Endothelial cell of umbilical vein (primary cell): ENCODE results near the gene INPP5A. TPM values are rescaled to one million over a fixed set of nuclear protein-coding genes. Genes with fewer than 3 reads are reported as not detected.

Experiments used
- BruUV-seq: library from RNA; stranded (reverse); fragments of 400-500 nt; replicated peaks from 2 replicates; lab custom pipeline; 2021; lab: Mats Ljungman, UMichigan
- CTCF ChIA-PET: fragments of 300-600, 350-600 bp; sonication (Branson Sonifier 250); formaldehyde crosslinking; loops from one replicate; lab custom pipeline; 2021; ENCODE audit warnings: antibody characterized with exemption, inconsistent platforms; lab: Charles Lee
- POLR2A ChIA-PET: fragments of 300-600, 350-600 bp; sonication (Branson Sonifier 250); formaldehyde crosslinking; loops from one replicate; lab custom pipeline; 2021; ENCODE audit warnings: antibody characterized with exemption, inconsistent platforms; lab: Charles Lee
- DNase-seq: peaks from one replicate; pipeline ENCODE4 v3.0.0-alpha.2; 2011; ENCODE audit warnings: low read depth, low spot score
- FAIRE-seq: peaks from 2 replicates; lab custom pipeline; 2011; peaks lifted over from hg19 to GRCh38; lab: Jason Lieb, UNC
- H2AFZ ChIP-seq: 2 replicates; pipeline ENCODE4 v1.6.0; 2012; ENCODE audit warnings: low read depth, low read length, control low read depth, inconsistent platforms
- H3K27ac ChIP-seq: 2 replicates; pipeline ENCODE4 v1.5.1; 2011; ENCODE audit warnings: low read depth, mild to moderate bottlenecking, control low read depth, low read length, moderate library complexity; ENCODE audit not compliant: insufficient read depth
- H3K27me3 ChIP-seq, 2 experiments: 2 replicates each; pipeline versions ENCODE4 v1.6.0 to v1.6.1; 2011; ENCODE audit warnings: low read length in 2 of 2, mixed read lengths in 1 of 2; ENCODE audit not compliant: control insufficient read depth in 2 of 2, insufficient read depth in 2 of 2
- H3K36me3 ChIP-seq, 2 experiments: 2 replicates in 1 of 2; 3 replicates in 1 of 2; pipeline ENCODE4 v1.5.1; 2011; ENCODE audit warnings: low read length in 2 of 2, mild to moderate bottlenecking in 1 of 2, moderate library complexity in 1 of 2; ENCODE audit not compliant: control insufficient read depth in 2 of 2, insufficient read depth in 2 of 2; ENCODE audit errors: extremely low read depth in 1 of 2
- H3K4me1 ChIP-seq: 3 replicates; pipeline ENCODE4 v1.5.1; 2011; ENCODE audit warnings: mild to moderate bottlenecking, low read length; ENCODE audit not compliant: control insufficient read depth, insufficient read depth; ENCODE audit errors: extremely low read depth
- H3K4me2 ChIP-seq: 2 replicates; pipeline ENCODE4 v1.6.1; 2011; ENCODE audit warnings: low read length, control low read depth, mixed read lengths; ENCODE audit not compliant: insufficient read depth
- H3K4me3 ChIP-seq, 3 experiments: fragments of 200-600 bp in 1 of 3; sonication (generic), shearing (Covaris generic) in 1 of 3; replicated peaks in 1 of 3; 2 replicates each; pipeline ENCODE4 v1.5.1; 2011 to 2016; ENCODE audit warnings: control low read depth in 3 of 3, low read length in 3 of 3, mild to moderate bottlenecking in 2 of 3, inconsistent platforms in 1 of 3, low read depth in 1 of 3, moderate library complexity in 1 of 3; ENCODE audit not compliant: insufficient read depth in 1 of 3
- H3K79me2 ChIP-seq: 2 replicates; pipeline ENCODE4 v1.6.0; 2012; ENCODE audit warnings: low read length, inconsistent platforms; ENCODE audit not compliant: control insufficient read depth, insufficient read depth
- H3K9ac ChIP-seq: replicated peaks from 2 replicates; pipeline ENCODE3; 2011; ENCODE audit warnings: low read length, control low read depth; ENCODE audit not compliant: insufficient read depth; ENCODE audit errors: extremely low read depth
- H3K9me1 ChIP-seq: replicated peaks from 3 replicates; pipeline ENCODE4 v1.6.0; 2011; ENCODE audit warnings: mild to moderate bottlenecking, low read length; ENCODE audit not compliant: control insufficient read depth, insufficient read depth; ENCODE audit errors: extremely low read depth
- H3K9me3 ChIP-seq: replicated peaks from 2 replicates; pipeline ENCODE4 v1.5.1; 2012; ENCODE audit warnings: low read length, inconsistent platforms; ENCODE audit not compliant: control insufficient read depth, insufficient read depth
- H4K20me1 ChIP-seq: replicated peaks from 2 replicates; pipeline ENCODE3; 2011; ENCODE audit warnings: mild to moderate bottlenecking, low read length; ENCODE audit not compliant: control insufficient read depth, insufficient read depth; ENCODE audit errors: extremely low read depth
- CTCF ChIP-seq, 2 donors: IDR thresholded peaks; 1 replicate in 1 of 2; 2 replicates in 1 of 2; pipeline ENCODE4 v1.5.1; 2011; ENCODE audit warnings: low read length in 2 of 2, mild to moderate bottlenecking in 2 of 2, moderate library complexity in 2 of 2, control low read depth in 1 of 2, inconsistent platforms in 1 of 2, low read depth in 1 of 2; ENCODE audit not compliant: insufficient read depth in 1 of 2; ENCODE audit errors: extremely low read depth in 1 of 2
- EZH2 ChIP-seq: IDR thresholded peaks from 2 replicates; pipeline ENCODE4 v1.6.1; 2012; ENCODE audit warnings: borderline replicate concordance, low read depth, mild to moderate bottlenecking, moderate library complexity, low read length, inconsistent platforms; ENCODE audit not compliant: severe bottlenecking
- FOS ChIP-seq: IDR thresholded peaks from 2 replicates; pipeline ENCODE4 v1.6.1; 2011; ENCODE audit warnings: mild to moderate bottlenecking, low read length, moderate library complexity, borderline replicate concordance; ENCODE audit not compliant: insufficient read depth
- GATA2 ChIP-seq: IDR thresholded peaks from 2 replicates; pipeline ENCODE4 v1.7.0; 2011; ENCODE audit warnings: low read depth, mild to moderate bottlenecking, moderate library complexity, mixed read lengths, low read length; ENCODE audit not compliant: insufficient read length, insufficient read depth
- JUN ChIP-seq: IDR thresholded peaks from 2 replicates; pipeline ENCODE4 v1.6.1; 2011; ENCODE audit warnings: borderline replicate concordance, low read depth; ENCODE audit not compliant: insufficient read length, insufficient read depth
- MAX ChIP-seq: IDR thresholded peaks from 2 replicates; pipeline ENCODE4 v1.6.1; 2011; ENCODE audit not compliant: insufficient read depth, insufficient read length
- MYC ChIP-seq: IDR thresholded peaks from one replicate; pipeline ENCODE4 v1.6.1; 2011; ENCODE audit warnings: mild to moderate bottlenecking, low read depth, low read length
- POLR2A ChIP-seq: IDR thresholded peaks from 2 replicates; pipeline ENCODE4 v1.6.1; 2012; ENCODE audit warnings: low read depth, mild to moderate bottlenecking, control low read depth, low read length
- POLR2AphosphoS5 ChIP-seq: IDR thresholded peaks from 2 replicates; pipeline ENCODE4 v1.6.1; 2012; ENCODE audit warnings: low read depth, mild to moderate bottlenecking, control low read depth, low read length, moderate library complexity; ENCODE audit not compliant: insufficient read depth
- dilution Hi-C: fragments of 300-500 bp; cut with MboI; formaldehyde crosslinking; loops from one replicate; pipeline ENCODE4 v1.15.0; 2019; ENCODE audit warnings: low sequenced_read_pairs; ENCODE audit not compliant: extremely low pct_ligation_motif_present
- intact Hi-C: fragments of 100-400 bp; cut with micrococcal nuclease; formaldehyde crosslinking; loops from one replicate; pipeline ENCODE4 v1.10.0; 2022
- polyA plus RNA-seq, 4 experiments: library from polyadenylated mRNA; depleted of rRNA in 3 of 4; stranded (reverse) in 3 of 4; unstranded in 1 of 4; fragments of >200 nt; gene quantifications; 2 replicates each; pipeline versions ENCODE4 v1.2.1 to v1.2.3, GENCODE V29; 2011 to 2012; ENCODE audit warnings: missing spikeins in 1 of 4
- total RNA-seq: library from RNA; stranded (reverse); gene quantifications from 2 replicates; pipeline ENCODE4 v1.2.3, GENCODE V29; 2021

Gene INPP5A
- total and polyA plus RNA-seq, 2 donors (not counting 3 experiments of a cell fraction or from before 2014, with no cell fraction given) = 22.9 to 33.2 TPM

- dilution Hi-C loops = no loop called here
- no peaks in the 10 kb centered on the region for H4K20me1 ChIP-seq
These were observed 42.5 kb upstream of the INPP5A start for GRCh38 chr10:132494866-132495630.

More at GRCh38 chr10:132494866-132495630, 42.5 kb upstream of the INPP5A start:
- H3K9me1 ChIP-seq = no peaks in the 10 kb centered on the region
- no peak for TF ChIP-seq POLR2AphosphoS5
- TF ChIP-seq EZH2 = no peak
- TF ChIP-seq MAX = no peak
- TF ChIP-seq FOS = no peak
- no peak for TF ChIP-seq POLR2A
- no peak for TF ChIP-seq CTCF (IDR thresholded peaks at IDR 0.05; ENCODE audit: extremely low read depth in 1 of 2, insufficient read depth in 1 of 2, low read depth in 1 of 2, low read length in 2 of 2)
- TF ChIP-seq JUN = no peak
- no peak for TF ChIP-seq GATA2
- TF ChIP-seq MYC = no peak
- intact Hi-C loops = no loop called here
- no peak overlapping the region for H3K4me3 ChIP-seq
- peak; percentile 54 for FAIRE-seq
- no peak overlapping the region for H3K27ac ChIP-seq
- H3K79me2 ChIP-seq = no peaks in the 10 kb centered on the region
- no peak overlapping the region for H2AFZ ChIP-seq
- H3K27me3 ChIP-seq = peaks cover 0 to 2% of the 10 kb centered on the region in 2 experiments
- H3K36me3 ChIP-seq = no peaks in the 10 kb centered on the region
- no peak overlapping the region for H3K4me2 ChIP-seq
- no peak for DNase-seq
- POLR2A ChIA-PET = interaction anchor here (0.7 kb wide), 1 partner anchor 33 kb away, joined by 3 read pairs; no protein-coding TSS in a partner anchor
- H3K9ac ChIP-seq = no peak overlapping the region
- H3K4me1 ChIP-seq = no peaks in the 10 kb centered on the region
- CTCF ChIA-PET = no interaction called here
- BruUV-seq = no TSS peak
- no peaks in the 10 kb centered on the region for H3K9me3 ChIP-seq
